Activated CD8-positive, alpha-beta memory T cell treated with anti-CD3 and anti-CD28 coated beads, Interleukin-2, amount 50 U/mL, for 24 hours (primary cell): Measurements from ENCODE around the gene FZR1.

Experiments
- DNase-seq: peaks from one replicate; pipeline ENCODE4 v3.0.0-alpha.2; 2020; ENCODE audit errors: extremely low read depth

Gene FZR1

DNA sequence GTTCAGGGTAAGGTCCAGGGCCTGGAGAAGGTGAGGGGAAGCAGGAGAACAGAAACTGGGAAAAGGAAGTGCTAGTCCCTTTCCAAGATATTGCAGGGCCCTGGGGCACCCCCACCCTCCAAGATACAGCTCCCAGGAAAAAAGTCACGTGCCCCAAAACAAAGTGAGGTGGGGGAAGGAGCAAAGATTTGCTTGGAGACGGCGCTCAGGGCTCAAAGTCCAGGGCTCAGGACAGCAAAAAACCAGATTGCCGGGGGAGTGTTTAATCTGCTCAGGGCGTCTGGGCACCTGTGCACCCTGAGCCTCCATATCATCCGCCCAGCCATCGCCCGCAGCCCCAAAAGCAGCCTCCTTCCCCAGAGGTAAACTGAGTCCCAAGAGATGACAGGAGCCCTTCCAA is 32.1 kb upstream of the FZR1 start:
- no peak for DNase-seq

GRCh38 chr19:3474614-3475013 is 31.5 kb upstream of the FZR1 start:
- DNase-seq: no peak

DNA sequence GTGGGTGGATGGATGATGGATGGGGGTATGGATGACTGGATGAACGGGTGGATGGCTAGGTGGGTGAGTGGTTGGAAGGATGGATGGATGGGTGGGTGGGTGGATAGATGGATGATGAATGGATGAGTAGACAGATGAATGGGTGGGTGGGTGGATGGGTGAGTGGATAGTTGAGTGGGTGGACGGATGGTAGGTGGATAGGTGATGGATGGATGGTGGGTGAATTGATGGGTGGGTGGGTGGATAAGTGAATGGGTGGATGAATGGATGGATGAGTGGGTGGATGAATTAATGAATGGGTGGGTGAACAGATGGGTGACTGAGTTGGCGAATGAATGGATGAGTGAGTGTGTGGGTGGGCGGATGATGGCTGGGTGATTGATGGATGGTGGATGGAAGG is 30.7 kb upstream of the FZR1 start:
- DNase-seq: no peak

- DNase-seq: no peak
These were observed 29.3 kb upstream of the FZR1 start for GRCh38 chr19:3476830-3477229.

DNA sequence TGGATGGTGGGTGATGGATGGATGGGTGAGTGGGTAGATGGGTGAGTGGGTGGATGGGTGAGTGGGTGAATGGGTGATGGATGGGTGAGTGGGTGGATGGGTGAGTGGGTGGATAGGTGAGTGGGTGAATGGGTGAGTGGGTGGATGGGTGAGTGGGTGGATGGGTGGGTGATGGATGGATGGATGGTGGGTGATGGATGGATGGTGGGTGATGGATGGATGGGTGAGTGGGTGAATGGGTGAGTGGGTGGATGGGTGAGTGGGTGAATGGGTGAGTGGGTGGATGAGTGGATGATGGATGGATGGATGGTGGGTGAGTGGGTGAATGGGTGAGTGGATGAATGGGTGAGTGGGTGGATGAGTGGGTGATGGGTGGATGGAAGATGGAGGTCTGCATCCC is 28.6 kb upstream of the FZR1 start:
- no peak for DNase-seq

DNA sequence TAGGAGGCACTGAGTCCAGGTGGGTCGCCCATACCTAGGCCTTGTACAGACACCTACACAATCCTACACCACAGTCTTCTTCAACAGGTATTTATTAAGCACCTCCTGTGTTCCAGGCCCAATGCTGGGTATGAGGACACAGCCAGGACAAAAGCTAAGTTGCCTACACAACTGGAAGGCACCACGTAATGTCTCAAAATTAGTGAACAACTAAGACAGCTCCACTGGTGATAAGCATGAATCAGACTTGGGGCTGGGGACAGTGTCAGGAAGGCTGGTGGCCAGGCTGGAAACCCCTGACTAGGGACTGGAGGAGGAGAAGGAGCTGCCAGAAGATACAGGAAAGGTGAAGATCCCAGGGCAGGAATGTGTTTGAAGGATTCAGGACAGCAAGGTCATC is 28.2 kb upstream of the FZR1 start:
- DNase-seq: no peak

GRCh38 chr19:3478409-3479176 is 27.5 kb upstream of the FZR1 start:
- no peak for DNase-seq

DNA sequence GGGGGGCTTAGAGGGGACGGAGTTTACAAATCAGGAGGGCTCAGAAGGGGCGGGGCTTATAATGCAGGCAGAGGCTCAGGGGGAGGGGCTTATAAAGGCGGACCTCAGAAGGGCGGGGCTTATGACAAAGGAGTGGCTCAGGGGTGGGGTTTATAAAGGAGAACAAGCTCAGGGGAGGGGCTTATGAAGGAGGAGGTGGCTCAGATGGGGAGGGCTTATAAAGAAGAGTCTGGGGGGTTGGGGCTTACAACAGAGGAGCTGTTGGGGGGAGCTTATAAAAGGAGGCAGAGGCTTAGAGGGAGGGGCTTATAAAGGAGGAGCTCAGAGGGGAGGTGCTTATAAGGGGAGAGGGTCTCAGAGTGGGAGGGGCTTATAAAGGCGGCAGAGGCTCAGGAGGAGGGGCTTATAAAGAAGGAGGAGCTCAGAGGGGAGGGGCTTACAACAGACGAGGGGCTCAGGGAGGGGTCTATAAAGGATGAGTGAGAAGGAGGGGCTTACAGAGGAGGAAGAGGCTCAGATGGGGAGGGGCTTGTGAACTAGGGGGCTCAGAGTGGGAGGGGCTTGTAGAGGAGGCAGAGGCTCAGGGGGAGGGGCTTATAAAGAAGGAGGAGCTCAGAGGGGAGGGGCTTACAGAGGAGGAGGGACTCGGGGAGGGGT is 26.8 kb upstream of the FZR1 start:
- DNase-seq: no peak

- DNase-seq: no peak
These were observed 26.3 kb upstream of the FZR1 start for GRCh38 chr19:3479834-3480215.

- no peak for DNase-seq
These were observed 25.6 kb upstream of the FZR1 start, which contains the start of gene SMIM24 for GRCh38 chr19:3480383-3481091. Gene SMIM24, minus strand, starts transcription at chr19:3480525. Its CDS starts 62 bp downstream, at chr19:3480463.

DNA sequence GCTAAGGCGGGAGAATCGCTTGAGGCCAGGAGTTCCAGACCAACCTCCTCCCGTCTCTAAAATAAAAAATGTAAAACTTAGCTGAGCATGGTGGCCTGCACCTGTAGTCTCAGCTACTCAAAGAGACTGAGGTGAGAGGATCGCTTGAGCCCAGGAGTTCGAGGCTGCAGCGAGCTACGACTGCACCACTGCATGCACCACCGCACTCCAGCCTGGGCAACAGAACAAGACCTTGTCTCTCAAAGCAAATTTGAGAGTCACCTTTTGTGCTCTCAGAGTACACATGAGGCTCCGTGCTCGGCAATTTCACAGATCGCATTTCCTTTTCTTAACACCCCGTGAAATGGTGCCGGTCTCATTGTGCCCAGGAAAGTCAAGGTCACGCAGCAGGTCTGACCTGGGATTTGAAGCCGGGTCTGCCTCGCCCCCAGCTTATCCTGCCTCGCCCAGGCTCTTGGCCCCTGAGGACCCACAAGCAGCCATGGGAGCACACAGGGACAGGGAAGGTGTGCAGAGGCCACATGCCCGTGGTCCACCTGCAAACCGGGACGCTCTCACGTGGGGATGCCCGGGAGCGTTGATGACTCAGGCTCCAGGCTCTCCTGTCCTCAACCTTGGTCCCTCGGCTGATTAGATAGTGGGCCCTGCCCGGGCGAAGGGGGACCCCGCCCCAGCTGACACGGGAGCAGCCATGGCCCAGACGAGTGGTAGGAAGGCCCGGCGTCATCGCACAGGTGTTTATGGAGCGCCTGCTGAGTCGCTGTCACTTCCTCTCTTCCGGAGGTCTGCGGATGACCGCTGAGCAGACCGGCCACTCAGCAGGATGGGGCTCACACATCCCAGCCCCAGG is 24.6 kb upstream of the FZR1 start:
- no peak for DNase-seq

DNA sequence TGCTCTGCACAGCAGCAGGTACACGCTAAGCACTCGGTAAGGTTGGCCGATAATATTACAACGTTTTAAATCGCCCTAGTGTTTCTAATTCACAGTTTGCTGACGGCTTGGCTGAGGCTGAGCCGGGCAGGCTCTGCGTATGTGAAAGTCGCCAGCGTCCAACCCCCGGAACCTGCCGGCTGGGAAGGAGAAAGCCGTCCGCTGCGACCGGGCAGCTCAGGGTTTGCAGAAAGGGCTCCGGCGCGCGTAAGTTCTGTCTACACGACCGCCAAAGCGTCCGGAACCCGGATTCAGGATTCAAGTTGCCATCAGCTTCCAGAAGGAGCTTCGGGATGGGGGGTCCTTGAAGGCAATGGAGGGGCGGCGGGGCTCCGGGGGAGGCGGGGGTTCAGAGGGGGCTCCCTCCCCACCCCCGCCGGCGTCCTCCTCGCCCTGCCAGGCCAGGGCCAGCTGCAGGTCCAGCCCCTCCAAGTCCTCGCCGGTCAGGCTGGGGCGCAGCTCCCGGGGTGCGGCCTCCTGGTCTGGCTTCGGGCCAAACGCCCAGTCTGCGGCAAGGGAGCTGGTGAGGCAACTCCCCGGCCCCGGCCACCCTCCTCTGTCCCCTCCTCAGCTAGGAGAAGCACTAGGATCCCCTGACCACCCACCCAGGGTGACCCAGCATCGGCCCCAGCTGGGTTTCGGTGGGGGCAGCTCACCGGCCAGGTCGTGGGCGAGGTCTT is 23.4 kb upstream of the FZR1 start:
- DNase-seq: no peak

DNA sequence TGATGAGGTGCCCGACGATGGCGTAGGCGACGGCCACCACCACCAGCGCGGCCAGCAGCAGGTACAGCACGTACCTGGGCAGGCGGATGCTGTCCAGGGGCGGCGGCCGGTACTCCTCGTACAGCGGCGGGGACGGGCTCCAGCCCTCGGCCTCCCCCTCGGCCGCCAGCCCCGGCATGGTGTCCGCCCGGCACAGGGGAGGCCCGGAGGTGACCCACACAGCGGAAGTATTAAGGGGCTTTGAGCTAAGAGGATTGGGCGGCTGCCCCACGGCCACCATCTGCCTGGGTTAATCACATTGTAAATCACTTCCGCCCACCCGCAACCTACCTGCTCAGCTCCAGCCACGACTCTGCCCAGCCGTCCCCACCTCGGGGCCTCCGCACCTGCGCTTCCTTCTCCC is 22.9 kb upstream of the FZR1 start, which contains the start of gene SMIM44:
Gene SMIM44 (minus strand): TSS at position 216 of the 403 bp plus-strand sequence. CDS start 38 bp downstream, at position 178.
- DNase-seq: no peak

DNA sequence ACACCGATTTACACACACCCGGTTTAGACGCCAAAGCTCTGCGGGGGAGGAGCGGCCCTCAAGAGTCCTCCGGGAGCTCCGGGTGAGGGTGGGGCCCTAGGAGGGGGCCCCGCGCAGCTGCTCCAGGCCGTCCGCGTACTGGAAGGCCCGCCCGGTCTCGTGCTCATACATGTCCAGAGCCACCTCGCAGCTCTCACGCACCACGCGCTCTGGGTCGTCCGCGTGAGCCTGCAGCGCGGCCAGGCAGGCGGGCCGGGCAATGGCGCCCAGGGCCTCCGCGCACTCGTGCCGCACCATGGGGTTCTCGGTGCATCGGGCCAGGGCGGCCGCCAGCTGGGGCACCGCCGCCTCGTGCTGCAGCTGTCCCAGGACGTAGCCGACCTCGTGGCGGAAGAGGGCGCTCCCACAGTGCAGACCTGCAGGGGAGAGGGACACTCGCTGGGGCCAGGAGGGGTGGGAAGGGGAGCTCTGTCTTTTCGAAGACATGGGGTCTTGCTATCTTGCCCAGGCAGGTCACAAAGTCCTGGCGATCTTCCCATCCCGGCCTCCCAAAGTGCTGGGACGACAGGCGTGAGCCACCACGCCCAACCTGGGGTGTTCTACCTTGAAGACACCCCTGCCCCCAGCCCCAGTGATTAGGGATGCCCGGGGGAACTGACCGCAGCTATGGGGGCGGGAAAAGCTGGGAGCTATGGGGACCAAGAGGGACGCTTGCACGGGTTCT is 14.6 kb upstream of the FZR1 start:
- DNase-seq: no peak

- DNase-seq: no peak
These were observed 13.8 kb upstream of the FZR1 start for GRCh38 chr19:3492131-3492839.

GRCh38 chr19:3492919-3493318 is 13.2 kb upstream of the FZR1 start:
- DNase-seq: no peak

DNA sequence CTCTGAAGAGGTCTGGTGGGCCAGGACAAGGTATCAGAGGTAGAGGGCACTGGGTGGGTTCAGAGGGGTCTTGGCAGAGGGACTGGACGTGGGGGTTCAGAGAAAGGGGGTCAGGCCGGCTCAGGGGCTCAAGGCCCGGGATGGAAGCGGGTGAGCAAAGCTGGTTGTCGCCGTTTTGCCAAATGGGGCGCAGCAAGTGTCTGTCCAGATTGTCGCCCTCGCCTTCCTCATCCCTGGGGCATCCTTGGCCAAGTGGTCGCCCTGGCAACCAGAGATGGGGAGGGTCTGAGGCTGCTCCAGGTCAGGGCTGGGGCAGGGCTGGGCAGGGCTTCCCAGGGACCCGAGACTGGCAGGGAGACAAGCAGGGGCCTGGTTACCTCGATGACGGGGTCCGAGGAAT is 12.5 kb upstream of the FZR1 start:
- no peak for DNase-seq

DNA sequence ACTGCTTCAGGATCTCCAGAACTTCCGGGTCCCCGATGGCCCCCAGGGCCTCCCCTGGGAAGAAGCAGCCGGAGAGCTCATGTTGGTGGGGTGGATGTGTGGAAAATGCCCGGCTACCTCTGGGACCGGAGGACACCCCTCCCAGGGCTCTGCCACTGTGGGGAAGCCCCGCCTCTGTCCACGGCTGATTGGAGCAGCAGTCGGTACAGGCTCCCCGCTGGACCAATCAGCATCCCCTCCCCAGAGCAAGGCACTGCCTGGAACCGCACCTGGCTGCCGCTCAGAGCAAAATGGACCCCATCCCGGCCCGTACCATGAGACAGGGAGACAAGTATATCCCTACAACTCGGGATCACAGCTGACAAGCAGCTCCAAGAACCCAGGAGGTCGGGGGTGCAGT is 12.1 kb upstream of the FZR1 start:
- no peak for DNase-seq

GRCh38 chr19:3494559-3494958 is 11.6 kb upstream of the FZR1 start:
- no peak for DNase-seq
